Measurements from ENCODE around the gene TRIM63.

The TRIM63 gene

DNA sequence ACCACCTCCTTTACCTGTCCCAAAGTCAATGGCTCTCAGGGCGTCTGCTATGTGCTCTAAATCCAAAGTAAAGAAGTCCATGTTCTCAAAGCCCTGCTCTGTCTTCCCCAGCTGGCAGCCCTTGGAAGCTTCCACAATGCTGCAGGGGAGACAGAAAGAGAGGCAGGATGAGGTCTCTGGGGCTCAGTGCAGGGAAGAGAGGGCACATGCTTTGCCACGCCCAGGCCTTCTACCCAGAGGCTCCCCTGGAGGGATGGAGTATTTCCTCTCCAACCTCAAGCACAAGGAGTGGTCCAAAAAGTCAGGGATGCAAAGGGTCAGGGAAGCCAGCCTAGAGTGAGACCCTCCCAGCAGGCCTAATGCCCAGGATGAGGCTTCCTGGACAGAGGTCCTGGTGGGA lies 10.2 kb downstream of the TRIM63 start:
- DNase-seq (ENCODE audit: low spot score), result no peak

DNA sequence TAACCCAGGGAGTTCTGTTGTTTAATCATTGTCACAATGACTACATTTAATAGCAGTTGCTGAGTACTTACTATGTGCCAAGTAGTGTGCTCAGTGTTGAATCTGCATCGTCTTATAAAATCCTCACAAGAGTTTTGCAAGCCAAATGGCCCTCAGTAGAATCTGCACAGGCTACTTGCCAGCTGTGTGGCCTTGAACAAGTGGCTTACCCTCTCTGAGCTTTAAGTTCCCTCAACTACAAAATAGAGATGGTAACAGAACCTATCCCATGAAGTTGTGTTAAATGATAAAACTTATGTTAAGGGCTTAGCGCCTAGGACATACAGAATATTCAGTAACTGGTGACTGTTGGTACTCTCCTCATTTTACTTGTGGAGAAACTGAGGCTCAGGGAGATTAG lies 12.4 kb downstream of the TRIM63 start:
- DNase-seq (ENCODE audit: low spot score), result no peak

- DNase-seq (ENCODE audit: low spot score), result no peak
Observed at GRCh38 chr1:26053718-26054560, 13.5 kb downstream of the TRIM63 start.

DNA sequence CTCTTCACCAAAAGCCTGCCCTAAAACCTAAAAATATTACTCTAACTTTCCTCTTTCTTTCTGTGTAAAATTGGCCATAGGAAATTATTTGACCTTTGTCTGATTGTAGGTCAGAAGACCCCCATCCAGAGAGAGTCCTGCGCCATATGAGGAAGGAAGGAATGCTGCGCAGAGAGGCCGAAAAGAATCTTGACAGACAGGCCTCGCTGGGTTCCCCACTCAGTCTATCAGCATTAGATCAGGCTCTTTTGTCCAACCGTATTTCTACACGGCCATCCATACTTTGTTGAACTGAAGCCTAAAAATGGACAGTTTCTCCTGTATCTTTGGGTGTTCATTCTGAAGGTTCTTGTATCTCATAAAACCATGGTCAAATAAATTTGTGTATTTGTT lies 17.2 kb downstream of the TRIM63 start:
- no peak for DNase-seq (ENCODE audit: low spot score)

DNA sequence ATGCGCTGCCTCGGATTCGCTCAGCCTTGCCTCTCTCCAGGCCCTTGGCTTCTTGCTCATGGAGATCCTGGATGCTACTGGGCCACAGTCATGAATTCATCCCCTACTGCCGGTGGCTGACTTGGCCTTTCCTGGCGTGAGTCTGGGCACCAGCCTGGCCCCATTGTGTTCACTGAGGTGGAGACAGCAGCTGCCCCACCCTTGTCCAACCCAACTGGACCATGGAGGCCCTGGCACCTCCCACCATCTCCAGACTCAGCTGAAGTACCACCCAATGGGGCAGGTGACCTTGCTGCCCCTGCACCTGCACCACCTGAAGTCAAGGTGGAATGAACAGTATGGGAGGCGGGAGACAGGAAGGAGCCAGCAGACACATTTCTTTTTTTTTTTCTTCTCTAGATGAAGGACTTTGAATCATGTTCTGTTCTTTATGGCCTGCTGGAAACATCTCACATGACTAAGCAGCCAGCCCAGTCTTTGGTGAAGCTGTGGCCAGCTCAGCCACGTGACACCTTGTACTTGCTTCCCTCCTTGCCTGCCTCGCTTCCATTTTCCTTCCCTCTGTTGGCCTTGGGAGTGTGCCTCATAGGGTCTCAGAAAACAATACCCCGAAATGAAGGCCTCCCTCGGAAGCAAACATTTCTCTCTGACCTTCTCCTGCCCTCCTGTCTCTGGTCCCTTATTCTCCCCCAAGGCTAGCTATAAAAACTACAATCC lies 17.7 kb downstream of the TRIM63 start:
- peak; percentile 49 for DNase-seq (ENCODE audit: low spot score)

DNA sequence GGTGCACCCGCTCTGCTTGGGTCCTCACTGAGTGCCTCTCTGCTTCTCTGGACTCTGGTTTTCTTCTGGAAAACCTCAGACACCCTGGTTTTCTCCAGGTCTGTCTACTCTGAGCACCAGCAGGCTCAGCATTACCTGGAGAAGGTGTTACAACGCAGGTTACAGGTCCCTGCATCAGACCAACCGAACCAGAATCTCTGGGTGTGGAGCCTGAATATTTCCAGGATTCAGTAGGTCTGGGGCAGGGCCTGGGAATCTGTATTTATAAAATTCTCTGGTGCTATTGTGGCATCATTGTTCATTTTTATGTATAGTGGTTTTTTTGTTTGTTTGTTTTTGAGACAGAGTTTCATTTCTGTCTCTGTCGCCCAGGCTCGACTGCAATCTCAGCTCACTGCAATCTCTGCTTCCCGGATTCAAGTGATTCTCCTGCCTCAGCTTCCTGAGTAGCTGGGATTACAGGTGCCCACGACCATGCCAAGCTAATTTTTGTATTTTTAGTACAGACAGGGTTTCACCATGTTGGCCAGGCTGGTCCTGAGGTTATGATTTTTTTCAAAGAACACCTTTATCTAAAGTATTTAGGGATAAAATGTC lies 20.1 kb downstream of the TRIM63 start:
- DNase-seq (ENCODE audit: low spot score), result no peak

DNA sequence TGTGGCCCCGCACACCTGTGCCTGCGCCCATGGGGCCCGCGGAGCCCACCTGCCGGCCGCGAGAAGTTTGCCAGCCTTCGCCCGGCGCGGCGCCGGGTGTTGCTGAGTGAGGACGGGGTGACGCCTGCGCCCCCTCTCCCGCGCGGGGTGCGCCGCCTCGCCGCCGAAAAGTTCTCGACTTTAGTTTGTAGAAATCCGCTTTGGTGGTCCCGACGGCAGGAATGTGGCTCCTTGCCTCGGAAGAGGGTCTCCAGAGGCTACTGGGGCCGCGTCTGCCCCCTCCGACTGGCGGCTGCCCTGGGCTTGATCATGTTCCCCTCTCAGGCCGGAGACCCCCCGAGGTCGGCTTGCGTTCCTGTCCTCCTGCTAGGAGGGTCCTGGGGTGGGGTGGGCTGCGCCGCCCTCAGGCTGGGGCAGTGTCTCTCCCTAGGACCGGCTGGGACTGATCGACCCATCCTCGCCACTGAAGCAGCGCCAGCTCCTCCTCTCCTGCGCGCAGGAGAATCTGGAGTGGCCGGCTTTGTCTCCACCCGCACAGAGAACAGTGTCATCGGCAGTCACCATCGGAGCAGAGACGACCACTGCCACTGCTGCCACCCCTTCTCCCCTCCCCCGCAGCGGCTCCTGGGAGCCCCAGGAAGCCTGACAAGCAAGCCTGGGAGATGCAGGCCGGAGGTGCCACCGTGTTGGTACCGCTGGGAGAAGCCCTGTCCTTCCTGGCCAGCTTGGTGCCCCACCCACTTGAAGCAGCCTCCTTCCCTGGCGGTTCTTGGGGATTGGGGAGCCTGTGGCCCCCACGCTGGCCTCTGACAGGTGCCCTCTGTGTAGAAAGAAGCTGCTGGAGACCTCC lies 21.0 kb downstream of the TRIM63 start:
- DNase-seq (ENCODE audit: low spot score), result no peak

DNA sequence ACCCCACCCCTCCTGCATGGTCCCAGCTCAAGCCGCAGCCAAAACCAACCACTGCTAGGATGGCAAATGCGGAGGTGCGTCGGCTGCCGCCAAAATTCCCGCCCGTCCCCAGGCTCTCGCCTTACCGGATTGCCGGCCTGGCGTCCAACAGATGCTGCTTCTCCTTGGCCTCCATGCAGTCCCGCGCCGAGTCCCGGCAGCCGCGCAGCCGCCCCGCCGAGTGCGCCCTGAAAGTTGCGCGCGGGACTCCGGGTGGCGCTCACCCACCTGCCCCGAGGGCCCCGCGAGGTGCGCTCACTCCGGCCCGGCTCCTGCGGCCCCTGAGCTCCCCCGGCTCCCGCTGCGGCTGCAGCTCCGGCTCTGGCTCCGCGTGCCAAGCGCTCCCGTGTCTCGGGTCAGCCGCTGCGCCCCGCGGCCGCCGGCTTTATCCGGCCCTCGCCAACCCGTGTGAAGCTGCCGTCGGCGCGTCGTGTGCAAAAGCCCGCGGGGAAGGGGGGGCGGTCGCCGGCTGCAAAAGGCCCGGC lies 21.6 kb downstream of the TRIM63 start, which contains the start of gene SLC30A2:
SLC30A2 (minus strand) TSS at position 397 of the 524 bp plus-strand sequence; CDS start at position 175, 222 bp downstream.
- peak; percentile 47 for DNase-seq (ENCODE audit: low spot score)

- no peak for DNase-seq (ENCODE audit: low spot score)
Observed at GRCh38 chr1:26044971-26045721, 22.3 kb downstream of the TRIM63 start.

- DNase-seq (ENCODE audit: low spot score), result no peak
Observed at GRCh38 chr1:26044414-26044813, 23.0 kb downstream of the TRIM63 start.

- no peak for DNase-seq (ENCODE audit: low spot score)
Observed at GRCh38 chr1:26043765-26044164, 23.7 kb downstream of the TRIM63 start.

DNA sequence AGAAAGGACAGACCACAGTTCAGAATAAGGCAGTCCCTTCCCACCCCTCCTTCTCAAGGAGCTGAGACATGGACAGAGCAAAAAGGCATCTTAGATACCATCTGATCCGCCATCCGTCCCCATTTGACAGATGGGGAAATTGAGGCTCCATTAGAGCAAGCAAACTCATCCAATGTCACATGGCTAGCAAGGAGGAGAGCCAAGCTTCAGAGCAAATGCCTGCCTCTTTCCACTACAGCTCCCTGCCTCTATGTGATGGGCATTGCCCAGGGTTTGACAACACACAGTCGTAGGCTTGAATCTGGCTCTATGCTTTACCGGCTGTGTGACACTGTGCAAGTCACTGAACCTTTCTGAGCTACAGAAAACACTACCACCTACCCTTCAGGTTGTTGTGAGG lies 25.5 kb downstream of the TRIM63 start:
- DNase-seq (ENCODE audit: low spot score), result no peak

- DNase-seq (ENCODE audit: low spot score), result no peak
Observed at GRCh38 chr1:26041401-26041800, 26.0 kb downstream of the TRIM63 start.

DNA sequence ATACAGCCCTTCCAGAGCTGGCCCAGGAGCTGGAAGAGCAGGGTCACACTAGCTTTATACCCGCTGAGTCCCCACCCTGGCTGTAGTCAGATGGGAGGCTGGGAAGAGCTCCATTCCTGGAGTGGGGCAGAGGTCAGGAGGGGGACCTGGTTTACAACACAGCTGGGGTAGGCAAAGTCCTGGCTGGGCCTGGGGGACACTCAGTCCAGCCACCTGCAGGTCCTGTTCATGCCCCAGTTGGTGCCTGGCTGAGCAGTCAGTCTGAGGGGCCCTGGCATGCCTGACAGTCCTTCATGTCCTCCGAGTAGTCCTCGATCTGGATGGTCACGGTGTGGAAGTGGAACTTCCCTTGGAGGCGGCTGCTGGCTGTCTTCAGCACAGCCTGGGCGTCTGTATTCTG lies 28.5 kb downstream of the TRIM63 start:
- DNase-seq (ENCODE audit: low spot score), result no peak

DNA sequence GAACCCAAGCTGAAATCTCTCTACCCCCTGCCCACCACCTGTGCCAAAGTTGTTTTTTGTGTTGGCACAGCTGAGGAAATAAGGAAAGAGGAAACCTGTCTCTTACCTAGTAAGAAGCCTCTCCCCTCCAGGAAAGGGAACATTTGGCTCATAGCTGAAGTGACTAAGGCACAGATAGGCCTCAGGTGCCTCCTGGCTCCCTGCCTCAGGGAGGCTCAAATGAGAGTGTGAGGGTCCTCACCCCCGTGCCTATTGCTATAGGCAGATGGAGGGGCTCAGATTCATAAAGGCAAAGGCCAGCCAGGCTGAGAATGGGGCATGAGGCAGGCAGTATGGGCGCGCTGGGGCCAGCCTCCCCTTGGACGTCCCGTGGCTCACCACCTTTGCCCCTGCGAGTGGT lies 29.0 kb downstream of the TRIM63 start:
- DNase-seq (ENCODE audit: low spot score), result no peak

GRCh38 chr1:26037904-26038303 lies 29.5 kb downstream of the TRIM63 start:
- DNase-seq (ENCODE audit: low spot score), result no peak

- DNase-seq (ENCODE audit: low spot score), result no peak
Observed at GRCh38 chr1:26036756-26037281, 30.6 kb downstream of the TRIM63 start.

- peak; percentile 95 for DNase-seq (ENCODE audit: low spot score)
Observed at GRCh38 chr1:26035959-26036755, 31.3 kb downstream of the TRIM63 start.

DNA sequence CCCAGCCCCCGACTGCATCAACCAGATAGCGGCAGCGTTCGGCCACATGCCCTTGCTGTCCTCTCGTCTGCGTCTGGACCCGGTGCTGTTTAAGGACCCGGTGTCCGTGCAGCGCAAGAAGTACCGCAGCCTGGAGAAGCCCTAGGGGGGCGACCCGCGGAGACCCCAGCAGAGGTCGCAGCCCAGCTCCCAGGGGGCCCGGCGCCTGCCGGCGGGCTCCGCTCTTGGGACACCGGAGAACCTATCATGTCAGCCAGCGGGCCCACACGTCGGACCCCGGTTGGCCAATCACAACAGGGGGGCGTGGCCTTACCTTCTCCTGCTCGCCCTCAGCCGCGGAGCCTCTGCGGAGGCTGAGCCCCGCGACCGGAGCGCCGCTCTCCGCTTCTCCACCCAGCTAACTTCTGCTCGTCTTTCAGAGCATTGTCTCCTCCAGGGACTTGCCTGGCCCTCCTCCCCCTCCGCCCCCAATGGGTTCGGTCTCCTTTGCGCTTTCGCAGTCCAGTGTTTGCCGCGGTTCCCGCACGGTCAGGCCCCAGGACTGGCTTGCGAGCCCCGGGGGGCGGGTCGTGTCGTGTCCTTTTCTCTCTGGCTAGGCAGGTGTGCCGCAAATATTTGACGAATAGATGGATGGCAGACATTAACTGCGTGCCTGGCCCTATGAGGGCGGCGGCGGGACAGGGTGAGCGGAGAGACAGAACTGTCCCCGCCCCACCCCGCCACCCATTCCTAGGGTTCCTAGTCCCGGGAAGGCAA lies 32.0 kb downstream of the TRIM63 start:
- DNase-seq (ENCODE audit: low spot score), result peak; percentile 98

All from AG20443 (cell line).